ENCODE data around the gene POLR3K.

GRCh38 chr16:75580-76501 lies 22.4 kb upstream of the POLR3K start:
- TF ChIP-seq POLR2A (IDR thresholded peaks at IDR 0.05; ENCODE audit: borderline replicate concordance, extremely low read depth, insufficient read depth, insufficient read length) (no peak), CTCF (IDR thresholded peaks at IDR 0.05 in 2 of 3, conservative IDR thresholded peaks at IDR 0.05 in 1 of 3; ENCODE audit: borderline replicate concordance in 1 of 3, insufficient read depth in 1 of 3, low read depth in 2 of 3, low read length in 2 of 3) (no peak), TCF7L2 (IDR thresholded peaks at IDR 0.05; ENCODE audit: borderline replicate concordance, extremely low read depth, insufficient read depth, insufficient read length) (no peak), RAD21 (IDR thresholded peaks at IDR 0.05; ENCODE audit: low read depth) (no peak), FOSL1 (IDR thresholded peaks at IDR 0.05; ENCODE audit: low read depth) (no peak), SIN3A (IDR thresholded peaks at IDR 0.05; ENCODE audit: low read depth) (no peak), CEBPB (IDR thresholded peaks at IDR 0.05; ENCODE audit: low read depth) (peak; percentile 95), ZBTB33 (IDR thresholded peaks at IDR 0.05; ENCODE audit: extremely low read depth, insufficient replicate concordance, low read length) (no peak)
- TF ChIP-seq, protein P1, sequence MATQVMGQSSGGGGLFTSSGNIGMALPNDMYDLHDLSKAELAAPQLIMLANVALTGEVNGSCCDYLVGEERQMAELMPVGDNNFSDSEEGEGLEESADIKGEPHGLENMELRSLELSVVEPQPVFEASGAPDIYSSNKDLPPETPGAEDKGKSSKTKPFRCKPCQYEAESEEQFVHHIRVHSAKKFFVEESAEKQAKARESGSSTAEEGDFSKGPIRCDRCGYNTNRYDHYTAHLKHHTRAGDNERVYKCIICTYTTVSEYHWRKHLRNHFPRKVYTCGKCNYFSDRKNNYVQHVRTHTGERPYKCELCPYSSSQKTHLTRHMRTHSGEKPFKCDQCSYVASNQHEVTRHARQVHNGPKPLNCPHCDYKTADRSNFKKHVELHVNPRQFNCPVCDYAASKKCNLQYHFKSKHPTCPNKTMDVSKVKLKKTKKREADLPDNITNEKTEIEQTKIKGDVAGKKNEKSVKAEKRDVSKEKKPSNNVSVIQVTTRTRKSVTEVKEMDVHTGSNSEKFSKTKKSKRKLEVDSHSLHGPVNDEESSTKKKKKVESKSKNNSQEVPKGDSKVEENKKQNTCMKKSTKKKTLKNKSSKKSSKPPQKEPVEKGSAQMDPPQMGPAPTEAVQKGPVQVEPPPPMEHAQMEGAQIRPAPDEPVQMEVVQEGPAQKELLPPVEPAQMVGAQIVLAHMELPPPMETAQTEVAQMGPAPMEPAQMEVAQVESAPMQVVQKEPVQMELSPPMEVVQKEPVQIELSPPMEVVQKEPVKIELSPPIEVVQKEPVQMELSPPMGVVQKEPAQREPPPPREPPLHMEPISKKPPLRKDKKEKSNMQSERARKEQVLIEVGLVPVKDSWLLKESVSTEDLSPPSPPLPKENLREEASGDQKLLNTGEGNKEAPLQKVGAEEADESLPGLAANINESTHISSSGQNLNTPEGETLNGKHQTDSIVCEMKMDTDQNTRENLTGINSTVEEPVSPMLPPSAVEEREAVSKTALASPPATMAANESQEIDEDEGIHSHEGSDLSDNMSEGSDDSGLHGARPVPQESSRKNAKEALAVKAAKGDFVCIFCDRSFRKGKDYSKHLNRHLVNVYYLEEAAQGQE (IDR thresholded peaks at IDR 0.05; ENCODE audit: low read depth), result no peak
